ENCODE results near the gene TRAM2. TPM values are rescaled to one million over a fixed set of nuclear protein-coding genes. Genes with fewer than 3 reads are reported as not detected.

Gene TRAM2
- polyA plus RNA-seq, 1 experiment: 152 TPM

DNA sequence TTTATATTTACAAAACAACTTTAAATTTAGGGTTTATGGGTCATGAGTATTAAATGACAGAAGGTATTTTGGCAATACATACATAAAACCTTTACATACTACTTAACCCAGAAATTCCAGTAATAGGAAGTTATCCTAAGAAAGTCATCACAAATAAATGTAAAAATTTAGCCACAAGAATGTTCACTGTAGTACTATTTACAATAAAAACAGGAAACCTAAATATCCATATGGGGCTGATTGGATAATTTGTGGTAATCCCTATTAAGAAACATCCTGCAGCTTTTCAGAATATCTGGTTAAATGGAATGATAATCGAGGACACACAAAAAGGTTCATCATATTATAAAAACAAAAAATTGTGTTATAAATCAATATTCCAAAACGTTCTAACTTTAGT is 44.4 kb downstream of the TRAM2 start:
- Histone ChIP-seq H3K9me3 (ENCODE audit: control insufficient read depth, insufficient read depth, low read length) (no peaks in the 10 kb centered on the region), H3K4me3 (ENCODE audit: low read depth, low read length) (no peak overlapping the region), H3K27me3 (ENCODE audit: control insufficient read depth, insufficient read depth, low read length) (no peaks in the 10 kb centered on the region), H3K27ac (ENCODE audit: low read depth, low read length) (no peak overlapping the region)
- CTCF ChIA-PET: no interaction called here
- TF ChIP-seq, protein P1, sequence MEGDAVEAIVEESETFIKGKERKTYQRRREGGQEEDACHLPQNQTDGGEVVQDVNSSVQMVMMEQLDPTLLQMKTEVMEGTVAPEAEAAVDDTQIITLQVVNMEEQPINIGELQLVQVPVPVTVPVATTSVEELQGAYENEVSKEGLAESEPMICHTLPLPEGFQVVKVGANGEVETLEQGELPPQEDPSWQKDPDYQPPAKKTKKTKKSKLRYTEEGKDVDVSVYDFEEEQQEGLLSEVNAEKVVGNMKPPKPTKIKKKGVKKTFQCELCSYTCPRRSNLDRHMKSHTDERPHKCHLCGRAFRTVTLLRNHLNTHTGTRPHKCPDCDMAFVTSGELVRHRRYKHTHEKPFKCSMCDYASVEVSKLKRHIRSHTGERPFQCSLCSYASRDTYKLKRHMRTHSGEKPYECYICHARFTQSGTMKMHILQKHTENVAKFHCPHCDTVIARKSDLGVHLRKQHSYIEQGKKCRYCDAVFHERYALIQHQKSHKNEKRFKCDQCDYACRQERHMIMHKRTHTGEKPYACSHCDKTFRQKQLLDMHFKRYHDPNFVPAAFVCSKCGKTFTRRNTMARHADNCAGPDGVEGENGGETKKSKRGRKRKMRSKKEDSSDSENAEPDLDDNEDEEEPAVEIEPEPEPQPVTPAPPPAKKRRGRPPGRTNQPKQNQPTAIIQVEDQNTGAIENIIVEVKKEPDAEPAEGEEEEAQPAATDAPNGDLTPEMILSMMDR (IDR thresholded peaks at IDR 0.05; ENCODE audit: low read depth, low read length): no peak
- DNase-seq (ENCODE audit: low read depth, low spot score): no peak
- POLR2A ChIA-PET: interaction anchor here (0.6 kb wide), 1 partner anchor 31 kb away, joined by 3 read pairs; no protein-coding TSS in a partner anchor

DNA sequence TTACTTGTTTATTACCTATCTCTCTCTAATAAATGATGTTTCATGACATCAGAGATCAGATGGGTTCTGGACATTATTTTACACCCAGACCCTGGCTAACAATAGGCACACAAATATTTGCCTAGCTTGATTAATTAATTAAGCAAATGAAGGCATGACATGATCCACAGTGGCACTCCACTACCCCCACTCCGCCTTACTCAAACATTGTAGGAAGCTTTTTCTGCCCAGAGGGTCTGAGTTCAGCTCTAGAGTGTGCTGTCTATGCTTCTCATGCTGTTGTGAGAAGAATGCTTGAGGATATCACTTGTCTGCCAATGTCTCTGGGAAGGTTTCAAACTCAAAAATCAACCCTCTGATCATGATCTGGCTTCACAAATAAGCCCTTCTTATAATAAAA is 45.0 kb downstream of the TRAM2 start:
- ChIA-PET POLR2A (no interaction called here), CTCF (no interaction called here)
- no peaks in the 10 kb centered on the region for H3K9me3 ChIP-seq (ENCODE audit: control insufficient read depth, insufficient read depth, low read length)
- TF ChIP-seq, protein P1 (IDR thresholded peaks at IDR 0.05; ENCODE audit: low read depth, low read length): no peak
- H3K4me3 ChIP-seq (ENCODE audit: low read depth, low read length): no peak overlapping the region
- H3K27me3 ChIP-seq (ENCODE audit: control insufficient read depth, insufficient read depth, low read length): no peaks in the 10 kb centered on the region
- DNase-seq (ENCODE audit: low read depth, low spot score): no peak
- H3K27ac ChIP-seq (ENCODE audit: low read depth, low read length): no peak overlapping the region

DNA sequence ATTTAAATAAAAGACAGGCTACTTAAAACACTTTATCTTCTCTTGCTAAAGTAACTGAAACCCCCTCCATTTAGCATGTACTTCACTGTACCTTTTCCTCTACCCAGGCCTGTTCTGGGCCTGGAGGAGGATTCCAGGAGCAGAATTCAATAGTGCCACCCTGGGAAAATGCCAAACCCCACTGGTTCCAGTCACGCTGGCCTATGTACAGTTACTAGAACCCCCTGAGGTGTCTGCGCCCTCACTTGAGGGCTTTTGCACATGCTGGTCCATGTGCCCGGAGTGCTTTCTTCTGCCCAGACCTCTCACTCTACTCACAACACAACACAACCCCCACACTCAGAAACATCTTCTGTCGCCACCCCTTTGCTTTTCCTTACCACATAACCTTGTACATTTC is 45.5 kb downstream of the TRAM2 start:
- Histone ChIP-seq H3K27me3 (ENCODE audit: control insufficient read depth, insufficient read depth, low read length) (no peaks in the 10 kb centered on the region), H3K4me3 (ENCODE audit: low read depth, low read length) (no peak overlapping the region), H3K9me3 (ENCODE audit: control insufficient read depth, insufficient read depth, low read length) (no peaks in the 10 kb centered on the region), H3K27ac (ENCODE audit: low read depth, low read length) (peak overlapping the region; percentile 31)
- ChIA-PET CTCF (no interaction called here), POLR2A (no interaction called here)
- no peak for DNase-seq (ENCODE audit: low read depth, low spot score)
- TF ChIP-seq, protein P1 (IDR thresholded peaks at IDR 0.05; ENCODE audit: low read depth, low read length): no peak

DNA sequence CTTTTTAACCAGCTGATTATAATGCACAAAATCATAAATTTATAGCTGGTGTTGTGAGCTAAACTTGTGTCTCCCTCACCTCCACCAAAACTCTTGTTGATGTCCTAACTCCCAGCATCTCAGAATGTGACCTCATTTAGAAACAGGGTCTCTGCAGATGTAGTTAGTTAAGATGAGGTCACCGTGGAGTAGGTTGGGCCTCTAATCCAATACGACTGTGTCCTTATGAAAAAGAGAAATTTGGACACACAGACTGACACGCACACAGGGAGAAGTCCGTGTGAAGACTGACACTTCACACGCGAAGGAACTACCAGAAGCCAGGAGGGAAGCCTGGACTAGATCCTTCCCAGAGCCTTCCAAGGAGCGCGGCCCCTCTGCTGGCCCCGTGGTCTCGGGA is 46.5 kb downstream of the TRAM2 start:
- H3K27ac ChIP-seq (ENCODE audit: low read depth, low read length): no peak overlapping the region
- H3K9me3 ChIP-seq (ENCODE audit: control insufficient read depth, insufficient read depth, low read length): no peaks in the 10 kb centered on the region
- no peaks in the 10 kb centered on the region for H3K27me3 ChIP-seq (ENCODE audit: control insufficient read depth, insufficient read depth, low read length)
- ChIA-PET CTCF (interaction anchor here (0.7 kb wide), 1 partner anchor 133 kb away, joined by 4 read pairs; no protein-coding TSS in a partner anchor), POLR2A (no interaction called here)
- no peak overlapping the region for H3K4me3 ChIP-seq (ENCODE audit: low read depth, low read length)
- DNase-seq (ENCODE audit: low read depth, low spot score): no peak
- TF ChIP-seq, protein P1 (IDR thresholded peaks at IDR 0.05; ENCODE audit: low read depth, low read length): no peak

DNA sequence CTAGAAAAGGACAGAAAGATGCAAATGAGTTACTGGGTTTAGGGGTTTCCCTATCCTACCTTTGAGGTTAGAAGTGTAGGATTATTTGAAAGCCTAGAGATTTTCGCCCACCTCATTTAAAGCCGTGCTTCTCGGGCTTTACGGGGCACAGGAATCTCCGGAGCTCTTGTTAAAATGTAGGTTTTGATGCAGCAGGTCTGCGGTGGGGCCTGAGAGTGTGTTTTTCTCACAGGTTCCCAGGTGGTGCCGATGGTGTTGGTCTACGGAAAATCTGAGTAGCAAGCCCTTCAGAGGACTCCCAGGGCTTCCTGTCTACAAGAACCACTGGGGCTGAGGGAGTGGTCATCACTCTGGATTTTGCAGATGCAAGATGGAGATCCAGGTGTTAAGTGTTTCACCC is 47.5 kb downstream of the TRAM2 start:
- H3K4me3 ChIP-seq (ENCODE audit: low read depth, low read length): no peak overlapping the region
- TF ChIP-seq, protein P1 (IDR thresholded peaks at IDR 0.05; ENCODE audit: low read depth, low read length): no peak
- H3K27me3 ChIP-seq (ENCODE audit: control insufficient read depth, insufficient read depth, low read length): no peaks in the 10 kb centered on the region
- ChIA-PET POLR2A (no interaction called here), CTCF (no interaction called here)
- DNase-seq (ENCODE audit: low read depth, low spot score): no peak
- no peak overlapping the region for H3K27ac ChIP-seq (ENCODE audit: low read depth, low read length)
- H3K9me3 ChIP-seq (ENCODE audit: control insufficient read depth, insufficient read depth, low read length): no peaks in the 10 kb centered on the region

All from AG04450 (cell line).